GM13977 (cell line): ENCODE measurements around the gene STARD10.
"Not testable (repeated sequence)": the region's sequence is repeated elsewhere in the genome, so short reads cannot be mapped to it uniquely, and the experiment has no call there.

Experiments used
- DNase-seq: peaks from one replicate; pipeline ENCODE4 v3.0.0; 2012; ENCODE audit warnings: low spot score
- in situ Hi-C: fragments of 300-500 bp; cut with MboI; formaldehyde crosslinking; loops from one replicate; pipeline ENCODE4 v1.12.0; 2022; ENCODE audit warnings: low sequenced_read_pairs, low pct_unique_long_range_greater_than_20kb, mixed read lengths, inconsistent platforms; ENCODE audit not compliant: unreplicated experiment
- TF ChIP-seq, protein P1 (sequence below): IDR thresholded peaks from 2 replicates; pipeline ENCODE4 v1.5.1; 2012; ENCODE audit warnings: mild to moderate bottlenecking, control low read depth; ENCODE audit not compliant: insufficient read depth; ENCODE audit errors: extremely low read depth, missing control alignments

Gene STARD10

DNA sequence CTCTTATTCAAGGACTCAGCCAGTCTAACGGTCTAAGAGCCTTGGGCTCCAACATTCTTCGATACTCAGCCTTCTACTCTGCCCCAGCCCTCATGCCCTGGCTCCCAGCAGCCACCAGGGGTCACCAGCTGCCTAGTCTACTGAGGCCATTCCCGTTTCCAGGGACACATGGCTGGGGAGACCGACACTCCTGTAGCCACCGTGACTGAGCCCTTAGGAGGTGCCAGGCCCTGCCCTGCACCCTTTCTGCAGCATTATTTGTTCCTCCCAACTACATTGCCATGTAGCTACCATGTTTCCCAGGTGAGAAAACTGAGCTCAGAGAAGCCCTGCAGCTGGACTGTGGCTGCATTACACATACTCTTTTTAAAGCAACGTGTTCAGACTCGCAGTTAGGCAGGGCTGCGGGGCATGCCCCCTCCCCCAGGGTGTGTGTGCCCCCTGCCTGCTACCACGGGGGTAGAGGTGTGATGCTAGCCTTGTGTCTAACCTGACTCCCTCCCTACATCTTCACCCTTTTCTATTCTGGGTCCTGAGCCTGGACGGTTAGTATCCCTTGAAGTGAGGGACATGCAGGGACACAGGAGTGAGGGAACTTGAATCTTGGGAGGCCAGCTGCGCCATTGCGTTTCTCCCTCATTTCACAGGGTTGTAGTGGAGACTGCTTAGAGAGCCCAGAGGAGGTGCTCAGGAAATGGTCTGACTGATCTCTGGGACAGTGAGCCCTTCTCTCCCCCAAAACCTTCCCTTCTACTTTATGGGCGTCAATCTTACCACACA lies 37.9 kb upstream of the STARD10 start:
- TF ChIP-seq, protein P1, sequence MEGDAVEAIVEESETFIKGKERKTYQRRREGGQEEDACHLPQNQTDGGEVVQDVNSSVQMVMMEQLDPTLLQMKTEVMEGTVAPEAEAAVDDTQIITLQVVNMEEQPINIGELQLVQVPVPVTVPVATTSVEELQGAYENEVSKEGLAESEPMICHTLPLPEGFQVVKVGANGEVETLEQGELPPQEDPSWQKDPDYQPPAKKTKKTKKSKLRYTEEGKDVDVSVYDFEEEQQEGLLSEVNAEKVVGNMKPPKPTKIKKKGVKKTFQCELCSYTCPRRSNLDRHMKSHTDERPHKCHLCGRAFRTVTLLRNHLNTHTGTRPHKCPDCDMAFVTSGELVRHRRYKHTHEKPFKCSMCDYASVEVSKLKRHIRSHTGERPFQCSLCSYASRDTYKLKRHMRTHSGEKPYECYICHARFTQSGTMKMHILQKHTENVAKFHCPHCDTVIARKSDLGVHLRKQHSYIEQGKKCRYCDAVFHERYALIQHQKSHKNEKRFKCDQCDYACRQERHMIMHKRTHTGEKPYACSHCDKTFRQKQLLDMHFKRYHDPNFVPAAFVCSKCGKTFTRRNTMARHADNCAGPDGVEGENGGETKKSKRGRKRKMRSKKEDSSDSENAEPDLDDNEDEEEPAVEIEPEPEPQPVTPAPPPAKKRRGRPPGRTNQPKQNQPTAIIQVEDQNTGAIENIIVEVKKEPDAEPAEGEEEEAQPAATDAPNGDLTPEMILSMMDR, result peak; percentile 92
- DNase-seq, result no peak
- in situ Hi-C loops, result loop anchor here (10.0 kb wide), 1 partner anchor 343 kb away; no protein-coding TSS in a partner anchor

DNA sequence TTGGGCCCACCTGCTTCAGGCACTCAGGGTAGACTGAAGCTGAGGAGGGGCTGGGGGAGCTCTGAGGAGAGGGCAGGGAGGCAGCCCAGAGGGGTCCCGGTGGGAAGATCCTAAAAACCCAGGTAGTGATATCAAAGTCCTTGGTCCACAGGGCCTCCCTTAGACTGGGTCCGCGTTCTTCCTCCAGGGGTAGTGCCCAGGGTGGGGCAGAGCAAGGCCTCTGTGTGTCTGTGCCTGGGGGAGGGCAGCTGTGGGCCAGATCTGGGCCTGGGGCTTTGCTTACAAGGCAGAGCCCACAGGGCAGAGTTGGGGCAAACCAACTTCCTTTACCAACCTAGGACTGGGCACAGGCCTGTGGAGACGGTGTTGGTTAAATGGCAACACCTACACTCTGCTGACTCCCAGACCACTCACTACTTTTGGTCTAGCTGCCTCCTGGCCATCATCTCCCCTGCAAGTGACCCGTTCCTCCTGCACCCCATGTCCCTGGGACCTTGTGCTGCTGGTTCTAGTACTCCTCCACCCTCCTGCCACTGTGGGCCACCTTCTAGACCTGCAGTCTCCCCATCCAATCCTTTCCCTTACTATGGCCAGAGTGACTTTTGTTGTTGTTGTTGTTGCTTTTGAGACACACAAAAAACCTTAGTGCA lies 36.2 kb upstream of the STARD10 start:
- TF ChIP-seq, protein P1, result no peak
- no peak for DNase-seq
- in situ Hi-C loops, result loop anchor here (10.0 kb wide), 1 partner anchor 345 kb away; no protein-coding TSS in a partner anchor

DNA sequence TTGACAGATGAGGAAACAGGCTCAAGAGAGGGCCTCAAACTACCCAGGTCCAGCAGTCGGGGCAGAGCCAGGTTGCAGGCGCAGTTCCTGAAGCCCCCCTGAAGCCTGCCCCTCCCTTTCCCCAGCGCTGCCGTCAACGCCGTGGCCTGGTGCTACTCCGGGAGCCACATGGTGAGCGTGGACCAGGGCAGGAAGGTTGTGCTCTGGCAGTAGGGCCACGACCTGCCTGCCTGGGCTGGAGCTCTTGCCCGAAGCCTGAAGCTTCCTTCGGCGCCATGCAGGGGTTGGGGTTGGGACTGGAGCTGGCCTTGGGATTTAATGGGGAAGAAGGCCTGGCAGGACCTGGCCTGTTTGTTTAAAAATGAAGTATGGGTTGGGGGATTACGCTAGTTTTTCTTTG lies 35.3 kb upstream of the STARD10 start:
- DNase-seq, result no peak
- TF ChIP-seq, protein P1, result no peak
- in situ Hi-C loops, result no loop called here

DNA sequence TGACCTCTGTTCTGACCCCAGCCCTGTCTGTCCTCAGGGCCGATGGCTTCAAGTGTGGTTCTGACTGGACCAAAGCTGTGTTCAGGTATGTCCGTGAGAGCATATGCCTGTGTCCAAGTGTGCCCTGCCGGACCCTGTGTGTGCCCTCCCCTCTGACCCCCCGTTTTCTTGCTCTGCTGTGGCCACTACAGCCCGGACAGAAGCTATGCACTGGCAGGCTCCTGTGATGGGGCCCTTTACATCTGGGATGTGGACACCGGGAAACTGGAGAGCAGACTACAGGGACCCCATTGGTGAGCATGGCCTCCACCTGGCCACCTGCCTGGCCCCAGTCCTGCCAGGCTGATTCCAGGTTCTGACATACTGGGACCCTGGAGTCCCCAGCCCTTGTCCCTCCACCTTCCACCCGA lies 34.9 kb upstream of the STARD10 start:
- DNase-seq, result no peak
- in situ Hi-C loops, result no loop called here
- TF ChIP-seq, protein P1, result no peak

DNA sequence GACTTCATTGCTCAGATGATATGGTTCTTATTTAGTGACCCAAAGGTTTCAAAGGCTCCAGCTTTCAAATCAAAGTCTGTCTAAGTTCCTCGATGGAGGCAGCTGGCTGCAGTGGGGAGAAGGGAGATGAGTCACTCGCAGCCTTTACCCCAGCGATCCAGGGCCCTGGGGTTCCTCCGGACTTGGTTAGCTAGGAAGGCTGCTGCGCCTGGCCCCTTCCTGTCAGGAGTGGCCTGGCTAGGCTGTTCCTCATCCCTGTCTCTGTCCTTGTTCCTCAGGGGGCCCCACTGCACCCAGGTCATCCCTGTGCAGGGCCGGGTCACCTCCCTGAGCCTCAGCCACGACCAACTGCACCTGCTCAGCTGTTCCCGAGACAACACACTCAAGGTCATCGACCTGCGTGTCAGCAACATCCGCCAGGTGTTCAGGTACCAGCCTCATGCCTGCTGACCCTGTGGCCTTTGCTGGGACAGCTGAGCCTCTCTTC lies 34.3 kb upstream of the STARD10 start:
- no peak for DNase-seq
- TF ChIP-seq, protein P1, result no peak
- in situ Hi-C loops, result no loop called here

DNA sequence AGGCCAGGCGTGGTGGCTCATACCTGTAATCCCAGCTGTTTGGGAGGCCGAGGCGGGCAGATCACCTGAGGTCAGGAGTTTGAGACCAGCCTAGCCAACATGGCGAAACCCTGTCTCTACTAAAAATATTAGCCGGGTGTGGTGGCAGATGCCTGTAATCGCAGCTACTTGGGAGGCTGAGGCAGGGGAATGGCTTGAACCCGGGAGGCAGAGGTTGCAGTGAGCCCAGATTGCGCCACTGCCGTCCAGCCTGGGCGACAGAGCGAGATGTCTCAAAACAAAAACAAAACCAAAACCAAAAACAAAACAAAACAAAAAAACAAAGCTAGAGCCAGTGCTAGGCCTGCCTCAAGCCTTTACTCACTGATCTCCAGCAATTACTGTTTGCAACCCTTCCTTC lies 33.8 kb upstream of the STARD10 start:
- DNase-seq, in situ Hi-C loops: not testable (repeated sequence)

DNA sequence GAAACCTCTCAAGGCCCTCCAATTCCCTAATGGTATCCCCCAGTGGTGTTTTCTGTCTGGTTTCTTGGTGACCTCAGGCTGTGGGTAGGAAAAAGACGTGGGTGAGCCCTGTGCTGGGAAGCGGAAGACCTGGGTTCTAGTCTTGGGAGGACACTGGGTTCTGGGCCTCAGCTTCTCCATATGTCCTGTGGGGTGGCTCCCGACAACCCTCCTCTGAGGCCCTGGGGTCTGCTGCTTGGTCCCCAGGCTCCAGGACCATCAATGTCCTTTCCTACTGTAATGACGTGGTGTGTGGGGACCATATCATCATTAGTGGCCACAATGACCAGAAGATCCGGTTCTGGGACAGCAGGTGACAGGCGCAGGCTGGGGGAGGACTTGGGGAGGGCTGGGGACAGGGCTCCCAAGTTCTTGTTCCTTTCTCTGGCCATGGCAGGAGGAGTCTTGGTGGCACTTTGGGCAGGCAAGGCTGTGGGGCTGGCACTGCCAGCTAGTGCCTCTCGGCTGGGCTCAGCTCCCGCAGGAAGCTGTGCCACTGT lies 33.2 kb upstream of the STARD10 start:
- in situ Hi-C loops, result no loop called here
- TF ChIP-seq, protein P1, result no peak
- DNase-seq, result no peak
